Measurements from ENCODE around the gene CLEC1A.
"Not testable (repeated sequence)": the region's sequence is repeated elsewhere in the genome, so short reads cannot be mapped to it uniquely, and the experiment has no call there.

The CLEC1A gene

DNA sequence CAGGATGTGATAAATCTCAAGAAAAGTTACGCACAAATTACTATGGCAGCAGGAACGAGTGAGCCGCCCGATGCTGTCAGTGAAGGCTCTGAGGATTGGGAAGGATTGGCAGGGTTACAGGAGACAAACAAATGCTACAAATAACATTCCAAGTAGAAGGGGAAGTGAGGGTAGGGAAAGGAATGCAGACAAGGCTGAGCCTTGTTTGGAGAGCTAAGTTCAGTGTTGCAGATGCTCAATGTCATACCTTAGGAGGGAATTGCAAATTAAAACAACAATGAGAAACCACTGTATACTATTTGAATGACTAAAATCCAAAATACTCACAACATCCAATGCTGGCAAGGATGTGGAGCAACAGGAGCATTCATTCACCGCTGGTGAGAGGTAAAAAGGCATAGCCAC, 67.0 kb downstream of the CLEC1A start:
- Histone ChIP-seq H3K9me3 (ENCODE audit: low read length) (no peaks in the 10 kb centered on the region), H3K4me1 (ENCODE audit: insufficient read depth, low read length) (no peaks in the 10 kb centered on the region), H3K4me3 (ENCODE audit: low read depth in 1 of 2, low read length in 2 of 2) (no peak overlapping the region), H3K27ac (ENCODE audit: low read depth, low read length) (no peak overlapping the region), H3K27me3 (ENCODE audit: control insufficient read depth in 1 of 2, insufficient read depth in 2 of 2, low read length in 2 of 2) (no peaks in the 10 kb centered on the region), H3K36me3 (ENCODE audit: insufficient read depth, low read length) (no peaks in the 10 kb centered on the region), H3K9ac (ENCODE audit: low read length) (no peak overlapping the region)

DNA sequence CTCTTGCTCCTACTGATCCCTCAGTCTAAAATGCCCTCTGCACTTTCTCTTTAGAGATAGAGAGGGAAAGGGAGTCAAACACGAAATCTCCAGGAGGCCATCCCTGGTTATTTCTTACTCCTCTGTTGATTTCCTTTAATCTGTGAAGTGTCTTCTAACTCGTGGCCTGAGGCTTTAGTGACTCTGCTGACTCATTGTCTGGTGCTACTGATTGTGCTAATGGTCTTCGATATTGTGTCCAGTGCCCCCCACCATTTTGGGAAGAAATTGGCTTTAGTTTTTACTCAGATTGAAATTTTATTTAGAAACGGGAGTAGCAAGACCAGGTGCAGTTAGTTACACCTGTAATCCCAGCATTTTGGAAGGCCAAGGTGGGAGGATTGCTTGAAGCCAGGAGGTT, 67.5 kb downstream of the CLEC1A start:
- no peaks in the 10 kb centered on the region for H3K27me3 ChIP-seq (ENCODE audit: control insufficient read depth in 1 of 2, insufficient read depth in 2 of 2, low read length in 2 of 2)
- no peak overlapping the region for H3K4me3 ChIP-seq (ENCODE audit: low read depth in 1 of 2, low read length in 2 of 2)
- H3K4me1 ChIP-seq (ENCODE audit: insufficient read depth, low read length): no peaks in the 10 kb centered on the region
- H3K27ac ChIP-seq (ENCODE audit: low read depth, low read length): no peak overlapping the region
- no peak overlapping the region for H3K9ac ChIP-seq (ENCODE audit: low read length)
- H3K36me3 ChIP-seq (ENCODE audit: insufficient read depth, low read length): no peaks in the 10 kb centered on the region
- H3K9me3 ChIP-seq (ENCODE audit: low read length): no peaks in the 10 kb centered on the region

DNA sequence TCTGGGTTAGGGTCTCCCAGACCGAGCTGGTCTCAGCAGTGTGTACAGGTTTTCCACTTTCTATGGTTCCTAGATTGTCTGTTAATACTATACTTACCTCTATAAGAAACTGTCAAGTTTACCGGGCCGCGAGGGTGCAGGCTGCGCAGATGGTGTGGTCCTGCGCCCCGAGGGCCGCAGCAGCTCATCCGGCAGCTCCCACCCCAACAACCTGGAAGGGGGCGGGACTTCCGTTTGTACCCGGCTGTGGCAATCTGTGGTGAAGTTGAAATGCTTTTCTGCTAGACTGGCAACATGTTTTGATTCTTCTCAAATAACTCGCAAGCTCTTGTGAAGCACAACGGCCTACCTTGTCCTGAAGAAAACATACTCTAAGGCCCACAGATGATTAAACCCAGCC, 68.3 kb downstream of the CLEC1A start, which contains the start of gene CLEC9A:
Gene CLEC9A (plus strand): TSS at position 237 of the 400 bp plus-strand sequence. CDS start 22,006 bp downstream, outside the sequence.
- H3K9ac ChIP-seq (ENCODE audit: low read length): no peak within 1 kb of the TSS
- no peaks in the 10 kb centered on the region for H3K27me3 ChIP-seq (ENCODE audit: control insufficient read depth in 1 of 2, insufficient read depth in 2 of 2, low read length in 2 of 2)
- no peaks in the 10 kb centered on the region for H3K36me3 ChIP-seq (ENCODE audit: insufficient read depth, low read length)
- no peak within 1 kb of the TSS for H3K27ac ChIP-seq (ENCODE audit: low read depth, low read length)
- H3K4me1 ChIP-seq (ENCODE audit: insufficient read depth, low read length): no peaks in the 10 kb centered on the region
- no peaks in the 10 kb centered on the region for H3K9me3 ChIP-seq (ENCODE audit: low read length)
- H3K4me3 ChIP-seq (ENCODE audit: low read depth in 1 of 2, low read length in 2 of 2): no peak within 1 kb of the TSS

DNA sequence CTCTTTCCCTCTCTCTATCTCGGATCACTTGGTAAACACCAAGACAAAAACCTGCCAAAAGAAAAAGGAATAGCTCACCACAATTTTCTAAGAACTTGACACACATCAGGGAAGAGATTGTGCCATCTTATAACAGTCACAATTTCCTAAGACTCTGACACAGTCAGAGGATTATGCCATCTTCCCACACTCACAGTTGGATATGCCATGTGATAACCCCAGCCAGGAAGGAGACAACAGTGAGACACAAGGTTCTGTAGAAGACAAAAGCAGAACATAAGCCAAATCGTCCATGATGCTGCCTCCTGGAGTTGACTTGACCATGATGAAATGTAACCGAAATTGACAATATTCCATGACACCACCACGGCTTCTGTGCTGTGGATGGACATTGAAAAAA, 71.1 kb downstream of the CLEC1A start:
- Histone ChIP-seq H3K27me3 (ENCODE audit: control insufficient read depth in 1 of 2, insufficient read depth in 2 of 2, low read length in 2 of 2) (no peaks in the 10 kb centered on the region), H3K36me3 (ENCODE audit: insufficient read depth, low read length) (no peaks in the 10 kb centered on the region), H3K27ac (ENCODE audit: low read depth, low read length) (no peak overlapping the region), H3K9me3 (ENCODE audit: low read length) (no peaks in the 10 kb centered on the region), H3K4me3 (ENCODE audit: low read depth in 1 of 2, low read length in 2 of 2) (no peak overlapping the region), H3K4me1 (ENCODE audit: insufficient read depth, low read length) (no peaks in the 10 kb centered on the region), H3K9ac (ENCODE audit: low read length) (no peak overlapping the region)

DNA sequence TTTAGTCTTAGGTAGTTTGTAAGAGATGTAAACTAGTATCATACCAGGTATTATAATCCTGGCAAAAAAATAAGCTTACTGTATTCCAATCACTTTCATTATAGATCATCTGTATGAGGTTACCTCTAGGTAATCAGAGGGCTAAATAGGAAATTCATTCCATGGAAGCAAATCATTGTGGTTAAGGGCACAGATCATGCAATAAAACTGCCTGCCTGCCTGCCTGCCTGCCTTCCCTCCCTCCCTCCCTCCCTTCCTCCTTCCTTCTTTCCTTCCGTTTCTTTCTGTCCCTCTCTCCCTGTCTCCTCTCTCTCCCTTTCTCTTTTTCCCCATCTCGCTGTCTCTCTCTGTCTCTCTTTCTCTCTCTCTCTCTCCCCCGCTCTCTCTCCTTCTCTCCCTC, 71.5 kb downstream of the CLEC1A start:
- H3K9ac ChIP-seq (ENCODE audit: low read length): no peak overlapping the region
- H3K4me1 ChIP-seq (ENCODE audit: insufficient read depth, low read length): no peaks in the 10 kb centered on the region
- H3K9me3 ChIP-seq (ENCODE audit: low read length): no peaks in the 10 kb centered on the region
- no peaks in the 10 kb centered on the region for H3K27me3 ChIP-seq (ENCODE audit: control insufficient read depth in 1 of 2, insufficient read depth in 2 of 2, low read length in 2 of 2)
- no peak overlapping the region for H3K4me3 ChIP-seq (ENCODE audit: low read depth in 1 of 2, low read length in 2 of 2)
- no peak overlapping the region for H3K27ac ChIP-seq (ENCODE audit: low read depth, low read length)
- H3K36me3 ChIP-seq (ENCODE audit: insufficient read depth, low read length): no peaks in the 10 kb centered on the region

DNA sequence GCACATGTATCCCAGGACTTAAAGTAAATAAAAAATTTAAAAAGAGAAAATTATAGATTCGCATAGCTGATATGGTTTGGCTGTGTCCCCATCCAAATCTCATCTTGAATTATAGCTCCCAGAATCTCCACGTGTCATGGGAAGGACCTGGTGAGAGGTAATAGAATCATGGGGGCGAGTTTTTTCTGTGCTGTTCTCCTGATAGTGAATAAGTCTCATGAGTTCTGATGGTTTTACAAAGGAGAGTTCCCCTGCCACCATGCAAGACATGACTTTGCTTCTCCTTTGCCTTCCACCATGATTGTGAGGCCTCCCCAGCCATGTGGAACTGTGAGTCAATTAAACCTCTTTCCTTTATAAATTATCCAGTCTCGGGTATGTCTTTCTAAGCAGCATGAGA, 72.1 kb downstream of the CLEC1A start:
- H3K9ac ChIP-seq (ENCODE audit: low read length); H3K27ac ChIP-seq (ENCODE audit: low read depth, low read length); H3K27me3 ChIP-seq (ENCODE audit: control insufficient read depth in 1 of 2, insufficient read depth in 2 of 2, low read length in 2 of 2); H3K4me1 ChIP-seq (ENCODE audit: insufficient read depth, low read length); H3K4me3 ChIP-seq (ENCODE audit: low read depth in 1 of 2, low read length in 2 of 2); H3K36me3 ChIP-seq (ENCODE audit: insufficient read depth, low read length); H3K9me3 ChIP-seq (ENCODE audit: low read length): not testable (repeated sequence)

DNA sequence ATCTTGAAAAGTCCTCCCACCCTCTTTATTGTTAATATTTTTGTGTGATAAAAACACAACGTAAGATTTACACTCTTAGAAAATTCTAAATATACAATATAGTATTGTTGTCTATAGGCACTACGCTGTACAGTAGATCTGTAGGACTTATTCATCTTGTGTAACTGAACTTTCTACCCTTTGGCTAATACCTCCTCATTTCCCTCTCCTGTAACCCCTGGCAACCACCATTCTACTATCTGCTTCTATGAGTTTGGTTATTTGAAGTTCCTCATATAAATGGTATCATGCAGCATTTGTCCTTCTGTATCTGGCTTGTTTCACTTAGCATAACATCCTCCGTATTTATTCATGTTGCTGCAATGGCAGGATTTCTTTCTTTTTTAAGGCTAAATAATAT, 73.5 kb downstream of the CLEC1A start:
- Histone ChIP-seq H3K9me3 (ENCODE audit: low read length) (no peaks in the 10 kb centered on the region), H3K27me3 (ENCODE audit: control insufficient read depth in 1 of 2, insufficient read depth in 2 of 2, low read length in 2 of 2) (no peaks in the 10 kb centered on the region), H3K36me3 (ENCODE audit: insufficient read depth, low read length) (no peaks in the 10 kb centered on the region), H3K27ac (ENCODE audit: low read depth, low read length) (no peak overlapping the region), H3K9ac (ENCODE audit: low read length) (no peak overlapping the region), H3K4me3 (ENCODE audit: low read depth in 1 of 2, low read length in 2 of 2) (no peak overlapping the region), H3K4me1 (ENCODE audit: insufficient read depth, low read length) (no peaks in the 10 kb centered on the region)

DNA sequence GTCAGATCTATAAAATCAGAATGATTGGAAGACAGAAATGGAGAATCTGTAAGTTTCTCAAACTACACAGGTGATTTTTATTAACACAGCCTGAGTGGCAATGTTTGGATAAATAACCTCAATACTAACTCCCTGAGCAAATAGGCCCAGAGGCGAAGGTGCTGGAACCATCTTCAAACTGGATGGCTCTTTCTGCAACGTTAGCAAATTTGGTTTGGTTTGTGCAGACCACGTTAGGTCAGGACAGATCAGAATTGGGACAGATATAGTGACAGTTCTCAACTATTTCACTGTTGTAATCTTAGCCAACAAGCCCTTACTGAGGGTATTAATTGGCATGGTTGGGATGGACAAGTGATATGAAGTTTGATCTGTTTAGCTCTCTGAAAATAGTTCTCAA, 77.4 kb downstream of the CLEC1A start:
- Histone ChIP-seq H3K36me3 (ENCODE audit: insufficient read depth, low read length) (no peaks in the 10 kb centered on the region), H3K27me3 (ENCODE audit: control insufficient read depth in 1 of 2, insufficient read depth in 2 of 2, low read length in 2 of 2) (no peaks in the 10 kb centered on the region), H3K9me3 (ENCODE audit: low read length) (no peaks in the 10 kb centered on the region), H3K4me1 (ENCODE audit: insufficient read depth, low read length) (no peaks in the 10 kb centered on the region), H3K27ac (ENCODE audit: low read depth, low read length) (no peak overlapping the region), H3K9ac (ENCODE audit: low read length) (no peak overlapping the region), H3K4me3 (ENCODE audit: low read depth in 1 of 2, low read length in 2 of 2) (no peak overlapping the region)

Data from muscle layer of colon (tissue), 2 donors.